ENCODE measurements around the gene ARHGEF10L.

Gene ARHGEF10L

DNA sequence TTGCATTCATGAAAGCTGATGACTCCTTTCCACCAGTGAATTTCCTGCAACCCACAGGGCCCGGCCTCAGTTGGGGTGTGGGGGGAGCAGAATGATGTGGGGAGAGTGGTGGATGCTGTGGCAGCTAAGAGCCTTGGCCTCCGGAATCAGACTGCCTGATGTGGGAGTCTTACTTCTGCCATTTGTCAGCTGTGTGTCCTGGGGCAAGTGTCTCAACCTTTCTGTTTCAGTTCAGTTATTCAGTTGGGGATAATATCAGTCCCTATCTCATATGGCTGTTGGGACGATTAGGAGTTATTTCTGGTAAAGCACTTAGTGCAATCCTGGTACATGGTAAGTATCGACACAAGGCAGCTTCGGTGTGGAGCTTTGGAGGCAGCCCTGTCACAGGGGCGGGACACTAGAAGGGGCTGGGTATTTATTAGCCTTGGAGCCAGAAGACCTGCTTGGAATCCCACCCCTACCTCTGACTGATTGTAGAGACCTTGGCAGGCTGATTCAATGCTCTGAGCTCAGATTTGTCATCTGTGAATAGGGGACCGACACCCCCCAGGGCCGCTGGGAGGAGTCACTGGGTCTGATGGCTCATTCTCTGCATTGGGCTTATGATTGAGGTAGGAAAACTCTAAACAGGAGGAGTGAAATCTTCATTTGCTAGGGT lies 19.6 kb downstream of the ARHGEF10L start:
- TF ChIP-seq, protein P1, sequence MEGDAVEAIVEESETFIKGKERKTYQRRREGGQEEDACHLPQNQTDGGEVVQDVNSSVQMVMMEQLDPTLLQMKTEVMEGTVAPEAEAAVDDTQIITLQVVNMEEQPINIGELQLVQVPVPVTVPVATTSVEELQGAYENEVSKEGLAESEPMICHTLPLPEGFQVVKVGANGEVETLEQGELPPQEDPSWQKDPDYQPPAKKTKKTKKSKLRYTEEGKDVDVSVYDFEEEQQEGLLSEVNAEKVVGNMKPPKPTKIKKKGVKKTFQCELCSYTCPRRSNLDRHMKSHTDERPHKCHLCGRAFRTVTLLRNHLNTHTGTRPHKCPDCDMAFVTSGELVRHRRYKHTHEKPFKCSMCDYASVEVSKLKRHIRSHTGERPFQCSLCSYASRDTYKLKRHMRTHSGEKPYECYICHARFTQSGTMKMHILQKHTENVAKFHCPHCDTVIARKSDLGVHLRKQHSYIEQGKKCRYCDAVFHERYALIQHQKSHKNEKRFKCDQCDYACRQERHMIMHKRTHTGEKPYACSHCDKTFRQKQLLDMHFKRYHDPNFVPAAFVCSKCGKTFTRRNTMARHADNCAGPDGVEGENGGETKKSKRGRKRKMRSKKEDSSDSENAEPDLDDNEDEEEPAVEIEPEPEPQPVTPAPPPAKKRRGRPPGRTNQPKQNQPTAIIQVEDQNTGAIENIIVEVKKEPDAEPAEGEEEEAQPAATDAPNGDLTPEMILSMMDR (conservative IDR thresholded peaks at IDR 0.05; ENCODE audit: low read depth, low read length) = no peak
- no peak overlapping the region for H3K4me3 ChIP-seq (ENCODE audit: low read depth, low read length)
- DNase-seq (ENCODE audit: low read depth) = no peak

DNA sequence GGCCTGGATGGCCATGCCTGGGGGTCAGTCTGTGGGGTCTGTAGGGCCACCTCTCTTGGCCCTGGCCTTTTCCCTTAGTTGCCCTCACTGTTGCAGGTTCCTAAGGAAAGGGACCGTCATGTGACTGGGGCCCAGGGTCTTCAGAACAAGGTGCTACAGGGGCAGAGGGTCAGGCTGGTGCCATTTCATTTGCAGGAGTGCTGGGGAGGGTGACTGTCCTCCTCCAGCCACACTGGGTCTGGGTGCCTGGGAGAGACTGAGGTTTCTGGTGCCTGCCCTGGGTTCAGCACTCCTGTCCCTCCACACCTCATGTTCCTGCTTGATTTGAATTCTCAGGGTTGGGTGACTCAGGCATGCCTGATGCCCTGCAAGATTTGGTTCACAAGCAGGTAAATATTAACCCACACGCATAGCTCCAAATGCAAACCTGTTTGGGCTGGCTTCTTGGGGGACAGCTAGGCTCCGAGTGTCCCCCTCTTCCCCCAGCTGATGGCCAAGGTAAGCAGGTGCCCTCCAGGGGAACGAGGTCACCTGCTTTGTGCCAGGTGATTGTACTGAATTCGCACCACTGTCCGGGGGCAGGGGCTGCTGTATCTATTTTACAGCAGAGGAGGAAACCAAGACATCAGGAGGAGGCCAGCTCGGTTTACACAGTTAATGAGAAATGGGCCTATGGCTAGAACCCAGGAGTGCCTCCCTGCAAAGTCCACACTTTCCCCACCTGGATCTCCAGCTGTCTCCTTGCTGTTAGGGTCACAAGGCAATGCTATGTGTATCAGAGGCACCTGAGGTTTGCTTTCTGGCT lies 20.3 kb downstream of the ARHGEF10L start:
- no peak for DNase-seq (ENCODE audit: low read depth)
- TF ChIP-seq, protein P1 (conservative IDR thresholded peaks at IDR 0.05; ENCODE audit: low read depth, low read length) = no peak
- no peak overlapping the region for H3K4me3 ChIP-seq (ENCODE audit: low read depth, low read length)

DNA sequence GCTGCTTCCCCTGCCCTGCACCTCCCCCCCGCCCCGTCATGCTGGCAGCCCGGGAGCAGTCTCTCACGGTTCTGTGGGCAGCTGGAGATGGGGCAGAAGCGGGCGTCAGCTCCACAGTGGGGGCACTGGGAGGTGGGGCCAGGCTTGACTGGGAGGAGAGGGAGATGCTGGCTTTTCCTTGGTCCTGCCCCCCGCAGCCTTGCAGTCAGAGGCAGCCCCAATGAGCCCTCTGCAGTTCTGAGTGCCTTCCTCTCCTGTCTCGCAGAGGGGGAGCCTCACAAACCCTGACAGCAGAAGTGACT lies 21.7 kb downstream of the ARHGEF10L start:
- TF ChIP-seq, protein P1 (conservative IDR thresholded peaks at IDR 0.05; ENCODE audit: low read depth, low read length) = no peak
- no peak overlapping the region for H3K4me3 ChIP-seq (ENCODE audit: low read depth, low read length)
- DNase-seq (ENCODE audit: low read depth) = no peak

DNA sequence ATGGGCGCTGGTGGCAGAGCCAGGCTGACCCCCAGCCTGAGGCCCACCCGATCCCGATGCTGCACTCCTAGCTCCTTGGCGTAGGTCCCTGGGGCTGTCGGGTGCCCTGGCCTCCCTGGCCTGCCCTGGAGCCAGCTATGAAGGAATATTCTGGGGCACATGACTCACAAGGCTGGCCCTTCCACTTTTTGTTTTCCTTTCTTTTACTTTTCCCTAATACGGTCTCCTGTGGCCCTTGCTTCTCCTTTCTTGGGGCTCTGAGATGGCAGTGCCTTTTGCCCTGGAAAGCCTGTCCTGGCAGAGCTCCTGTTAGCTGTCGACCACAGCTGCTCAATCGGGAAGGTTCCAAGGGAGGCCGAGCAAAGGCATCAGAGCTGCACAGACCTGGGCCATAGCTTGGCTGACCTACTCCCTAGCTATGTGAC lies 22.1 kb downstream of the ARHGEF10L start:
- H3K4me3 ChIP-seq (ENCODE audit: low read depth, low read length) = no peak overlapping the region
- TF ChIP-seq, protein P1 (conservative IDR thresholded peaks at IDR 0.05; ENCODE audit: low read depth, low read length) = no peak
- DNase-seq (ENCODE audit: low read depth) = no peak

DNA sequence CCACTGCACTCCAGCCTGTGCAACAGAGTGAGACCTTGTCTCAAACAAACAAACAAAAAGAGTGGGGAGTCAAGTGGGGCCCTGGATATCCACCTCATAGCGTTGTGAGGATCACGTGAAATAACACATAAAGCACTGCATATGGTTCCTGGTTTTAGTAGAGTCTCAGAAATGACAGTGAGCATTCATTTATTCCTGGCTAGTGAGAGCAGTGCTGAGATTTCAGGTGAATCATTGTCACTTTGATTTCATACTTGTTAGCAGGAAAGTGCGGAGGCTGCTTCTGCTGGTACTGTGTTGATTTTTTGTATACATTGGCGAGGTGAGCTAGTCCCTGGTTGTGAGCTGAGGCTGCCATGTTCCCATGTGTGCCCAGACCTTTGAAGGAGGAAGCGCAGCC lies 22.9 kb downstream of the ARHGEF10L start:
- DNase-seq (ENCODE audit: low read depth) = no peak
- no peak overlapping the region for H3K4me3 ChIP-seq (ENCODE audit: low read depth, low read length)
- TF ChIP-seq, protein P1 (conservative IDR thresholded peaks at IDR 0.05; ENCODE audit: low read depth, low read length) = no peak

DNA sequence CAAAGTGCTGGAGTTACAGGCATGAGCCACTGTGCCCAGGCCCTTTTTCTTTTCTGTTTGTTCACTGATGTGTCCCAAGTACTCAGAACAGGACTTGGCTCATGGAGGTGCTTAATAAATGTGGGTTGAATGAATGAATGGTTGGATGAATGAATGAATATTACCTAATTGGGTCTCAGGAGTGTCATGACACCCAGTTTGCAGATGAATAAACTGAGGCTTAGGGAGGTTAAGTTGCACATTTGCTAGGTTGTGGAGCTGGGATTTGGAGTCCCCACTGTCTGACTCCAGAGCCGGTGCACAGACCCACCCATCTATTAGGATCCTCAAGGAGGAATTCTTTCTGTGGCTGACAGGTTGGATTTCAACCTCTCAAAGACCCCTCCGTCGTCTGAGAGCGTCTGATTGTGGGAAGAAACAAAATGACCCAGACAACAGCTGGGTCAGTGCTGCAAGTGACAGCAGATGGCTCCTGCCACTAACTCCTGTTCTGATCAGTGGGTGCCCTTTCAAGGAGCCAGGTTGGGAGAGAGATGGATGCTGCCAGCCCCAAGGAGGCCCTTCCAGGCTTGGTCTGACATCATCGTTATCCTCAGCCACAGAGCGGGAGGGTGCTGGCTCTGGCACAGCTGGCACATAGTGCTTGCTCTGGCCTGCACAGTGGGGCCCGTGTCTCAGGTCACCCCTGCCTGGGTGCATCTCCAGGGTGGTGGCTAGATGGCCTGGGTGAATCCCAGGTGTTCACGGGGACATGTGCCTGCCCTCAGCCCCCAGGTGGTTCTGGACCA lies 24.2 kb downstream of the ARHGEF10L start:
- DNase-seq (ENCODE audit: low read depth) = no peak
- TF ChIP-seq, protein P1 (conservative IDR thresholded peaks at IDR 0.05; ENCODE audit: low read depth, low read length) = no peak

More for the DNA sequence above, 24.2 kb downstream of the ARHGEF10L start:
- H3K4me3 ChIP-seq (ENCODE audit: low read depth, low read length) = no peak overlapping the region

Measured in choroid plexus epithelial cell (primary cell).